Gastroesophageal sphincter (tissue), 3 donors: ENCODE data around the gene IPO9.
"Not testable (repeated sequence)": the region's sequence is repeated elsewhere in the genome, so short reads cannot be mapped to it uniquely, and the experiment has no call there.

Source experiments
- EP300 ChIP-seq: sonication (generic); formaldehyde crosslinking; IDR thresholded peaks from one replicate; pipeline ENCODE4 v1.6.1; 2017; ENCODE audit warnings: antibody characterized with exemption, mild to moderate bottlenecking
- POLR2A ChIP-seq, 2 donors: fragments of 450-650 bp; IDR thresholded peaks; one replicate each; pipeline ENCODE4 v1.6.1; 2017; ENCODE audit warnings: antibody characterized with exemption in 2 of 2, mild to moderate bottlenecking in 2 of 2, moderate library complexity in 1 of 2
- POLR2AphosphoS5 ChIP-seq: sonication (generic); formaldehyde crosslinking; IDR thresholded peaks from one replicate; pipeline ENCODE4 v1.6.1; 2017; ENCODE audit warnings: antibody characterized with exemption
- TF ChIP-seq, protein P1 (sequence below), 4 experiments: fragments of 200-600 bp in 2 of 4; fragments of 450-650 bp in 2 of 4; sonication (generic) in 1 of 4; IDR thresholded peaks; one replicate each; pipeline ENCODE4 v1.5.1; 2017 to 2019; ENCODE audit warnings: antibody characterized with exemption in 4 of 4, mild to moderate bottlenecking in 2 of 4, moderate library complexity in 2 of 4

DNA sequence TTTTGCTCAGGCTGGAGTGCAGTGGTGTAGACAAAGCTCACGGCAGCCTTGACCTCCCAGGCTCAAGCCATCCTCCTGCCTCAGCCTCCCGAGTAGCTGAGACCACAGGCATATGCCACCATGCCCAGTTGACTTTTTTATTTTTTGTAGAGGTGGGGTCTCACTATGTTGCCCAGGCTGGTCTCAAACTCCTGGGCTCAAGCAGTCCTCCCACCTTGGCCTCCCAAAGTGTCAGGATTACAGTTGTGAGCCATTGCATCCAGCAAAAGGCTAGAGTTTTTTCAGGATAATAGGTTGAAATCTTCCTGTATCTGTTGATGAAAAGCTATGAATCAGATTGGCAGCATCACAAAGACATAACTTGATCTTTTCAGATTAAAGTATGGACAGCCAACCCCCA is 27.8 kb downstream of the IPO9 start:
- TF ChIP-seq, protein P1, sequence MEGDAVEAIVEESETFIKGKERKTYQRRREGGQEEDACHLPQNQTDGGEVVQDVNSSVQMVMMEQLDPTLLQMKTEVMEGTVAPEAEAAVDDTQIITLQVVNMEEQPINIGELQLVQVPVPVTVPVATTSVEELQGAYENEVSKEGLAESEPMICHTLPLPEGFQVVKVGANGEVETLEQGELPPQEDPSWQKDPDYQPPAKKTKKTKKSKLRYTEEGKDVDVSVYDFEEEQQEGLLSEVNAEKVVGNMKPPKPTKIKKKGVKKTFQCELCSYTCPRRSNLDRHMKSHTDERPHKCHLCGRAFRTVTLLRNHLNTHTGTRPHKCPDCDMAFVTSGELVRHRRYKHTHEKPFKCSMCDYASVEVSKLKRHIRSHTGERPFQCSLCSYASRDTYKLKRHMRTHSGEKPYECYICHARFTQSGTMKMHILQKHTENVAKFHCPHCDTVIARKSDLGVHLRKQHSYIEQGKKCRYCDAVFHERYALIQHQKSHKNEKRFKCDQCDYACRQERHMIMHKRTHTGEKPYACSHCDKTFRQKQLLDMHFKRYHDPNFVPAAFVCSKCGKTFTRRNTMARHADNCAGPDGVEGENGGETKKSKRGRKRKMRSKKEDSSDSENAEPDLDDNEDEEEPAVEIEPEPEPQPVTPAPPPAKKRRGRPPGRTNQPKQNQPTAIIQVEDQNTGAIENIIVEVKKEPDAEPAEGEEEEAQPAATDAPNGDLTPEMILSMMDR (IDR thresholded peaks at IDR 0.05): not testable (repeated sequence)
- not testable (repeated sequence) for TF ChIP-seq POLR2A (IDR thresholded peaks at IDR 0.05); POLR2AphosphoS5; EP300
